ENCODE data around the gene GK. TPM values are rescaled to one million over a fixed set of nuclear protein-coding genes. Genes with fewer than 3 reads are reported as not detected.
"Not testable (repeated sequence)": the region's sequence is repeated elsewhere in the genome, so short reads cannot be mapped to it uniquely, and the experiment has no call there.

Gene GK
- total and polyA plus RNA-seq, 2 donors (not counting 3 experiments of a cell fraction or from before 2014, with no cell fraction given) = 2.7 to 7.6 TPM

GRCh38 chrX:30762755-30763154 lies 109.5 kb downstream of the GK start:
- Histone ChIP-seq H2AFZ (ENCODE audit: low read depth, low read length) (no peak overlapping the region), H3K9ac (replicated peaks; ENCODE audit: extremely low read depth, insufficient read depth, low read length) (no peak overlapping the region), H3K27ac (ENCODE audit: insufficient read depth, low read depth, low read length) (no peak overlapping the region), H3K36me3 (ENCODE audit: control insufficient read depth in 2 of 2, extremely low read depth in 1 of 2, insufficient read depth in 2 of 2, low read length in 2 of 2) (no peaks in the 10 kb centered on the region), H3K4me3 (replicated peaks in 1 of 3; ENCODE audit: insufficient read depth in 1 of 3, low read depth in 1 of 3, low read length in 3 of 3) (no peak overlapping the region), H3K79me2 (ENCODE audit: control insufficient read depth, insufficient read depth, low read length) (no peaks in the 10 kb centered on the region), H3K27me3 (ENCODE audit: control insufficient read depth in 2 of 2, insufficient read depth in 2 of 2, low read length in 2 of 2) (no peaks in the 10 kb centered on the region), H4K20me1 (replicated peaks; ENCODE audit: control insufficient read depth, extremely low read depth, insufficient read depth, low read length) (no peaks in the 10 kb centered on the region), H3K4me1 (ENCODE audit: control insufficient read depth, extremely low read depth, insufficient read depth, low read length) (no peaks in the 10 kb centered on the region), H3K4me2 (ENCODE audit: insufficient read depth, low read length) (no peak overlapping the region), H3K9me1 (replicated peaks; ENCODE audit: control insufficient read depth, extremely low read depth, insufficient read depth, low read length) (no peaks in the 10 kb centered on the region), H3K9me3 (replicated peaks; ENCODE audit: control insufficient read depth, insufficient read depth, low read length) (no peaks in the 10 kb centered on the region)
- BruUV-seq (replicated peaks) = no TSS peak
- intact Hi-C loops (cut with micrococcal nuclease) = no loop called here
- DNase-seq (ENCODE audit: low read depth, low spot score) = no peak
- TF ChIP-seq POLR2AphosphoS5 (IDR thresholded peaks at IDR 0.05; ENCODE audit: insufficient read depth, low read depth, low read length) (no peak), MYC (IDR thresholded peaks at IDR 0.05; ENCODE audit: low read depth, low read length) (no peak), FOS (IDR thresholded peaks at IDR 0.05; ENCODE audit: borderline replicate concordance, insufficient read depth, low read length) (no peak), GATA2 (IDR thresholded peaks at IDR 0.05; ENCODE audit: insufficient read depth, insufficient read length, low read depth, low read length) (no peak), CTCF (IDR thresholded peaks at IDR 0.05; ENCODE audit: extremely low read depth in 1 of 2, insufficient read depth in 1 of 2, low read depth in 1 of 2, low read length in 2 of 2) (no peak), POLR2A (IDR thresholded peaks at IDR 0.05; ENCODE audit: low read depth, low read length) (no peak), EZH2 (IDR thresholded peaks at IDR 0.05; ENCODE audit: borderline replicate concordance, low read depth, low read length, severe bottlenecking) (no peak), JUN (IDR thresholded peaks at IDR 0.05; ENCODE audit: borderline replicate concordance, insufficient read depth, insufficient read length, low read depth) (no peak)
- TF ChIP-seq, protein P1, sequence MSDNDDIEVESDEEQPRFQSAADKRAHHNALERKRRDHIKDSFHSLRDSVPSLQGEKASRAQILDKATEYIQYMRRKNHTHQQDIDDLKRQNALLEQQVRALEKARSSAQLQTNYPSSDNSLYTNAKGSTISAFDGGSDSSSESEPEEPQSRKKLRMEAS (IDR thresholded peaks at IDR 0.05; ENCODE audit: insufficient read depth, insufficient read length) = no peak
- ChIA-PET POLR2A (no interaction called here), CTCF (no interaction called here)
- dilution Hi-C loops (cut with MboI; ENCODE audit: extremely low pct_ligation_motif_present, low sequenced_read_pairs) = no loop called here
- no peak for FAIRE-seq

DNA sequence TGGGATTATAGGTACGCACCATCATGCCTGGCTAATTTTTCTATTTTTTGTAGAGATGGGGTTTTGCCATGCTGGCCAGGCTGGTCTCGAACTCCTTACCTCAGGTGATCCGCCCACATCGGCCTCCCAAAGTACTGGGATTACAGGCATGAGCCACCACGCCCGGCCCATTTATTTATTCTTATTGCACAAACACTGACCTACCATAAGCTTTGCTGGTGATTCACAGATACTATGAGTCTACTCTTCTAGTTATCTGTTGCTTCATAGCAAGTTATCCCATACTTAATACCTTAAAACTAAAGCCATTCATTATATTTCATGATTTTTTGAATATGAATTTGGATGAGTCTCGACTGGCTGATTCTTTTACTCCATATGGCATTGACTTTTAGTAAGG lies 120.5 kb downstream of the GK start:
- POLR2A ChIA-PET; H3K79me2 ChIP-seq (ENCODE audit: control insufficient read depth, insufficient read depth, low read length); H3K9me3 ChIP-seq (replicated peaks; ENCODE audit: control insufficient read depth, insufficient read depth, low read length); H4K20me1 ChIP-seq (replicated peaks; ENCODE audit: control insufficient read depth, extremely low read depth, insufficient read depth, low read length); BruUV-seq (replicated peaks); H3K9ac ChIP-seq (replicated peaks; ENCODE audit: extremely low read depth, insufficient read depth, low read length); H3K27me3 ChIP-seq (ENCODE audit: control insufficient read depth in 2 of 2, insufficient read depth in 2 of 2, low read length in 2 of 2); dilution Hi-C loops (cut with MboI; ENCODE audit: extremely low pct_ligation_motif_present, low sequenced_read_pairs); H3K27ac ChIP-seq (ENCODE audit: insufficient read depth, low read depth, low read length); H3K4me2 ChIP-seq (ENCODE audit: insufficient read depth, low read length); H2AFZ ChIP-seq (ENCODE audit: low read depth, low read length); FAIRE-seq; H3K9me1 ChIP-seq (replicated peaks; ENCODE audit: control insufficient read depth, extremely low read depth, insufficient read depth, low read length); CTCF ChIA-PET; intact Hi-C loops (cut with micrococcal nuclease); H3K36me3 ChIP-seq (ENCODE audit: control insufficient read depth in 2 of 2, extremely low read depth in 1 of 2, insufficient read depth in 2 of 2, low read length in 2 of 2); DNase-seq (ENCODE audit: low read depth, low spot score); H3K4me1 ChIP-seq (ENCODE audit: control insufficient read depth, extremely low read depth, insufficient read depth, low read length); H3K4me3 ChIP-seq (replicated peaks in 1 of 3; ENCODE audit: insufficient read depth in 1 of 3, low read depth in 1 of 3, low read length in 3 of 3): not testable (repeated sequence)
